ENCODE data around the gene ZNF471.

Gene ZNF471

DNA sequence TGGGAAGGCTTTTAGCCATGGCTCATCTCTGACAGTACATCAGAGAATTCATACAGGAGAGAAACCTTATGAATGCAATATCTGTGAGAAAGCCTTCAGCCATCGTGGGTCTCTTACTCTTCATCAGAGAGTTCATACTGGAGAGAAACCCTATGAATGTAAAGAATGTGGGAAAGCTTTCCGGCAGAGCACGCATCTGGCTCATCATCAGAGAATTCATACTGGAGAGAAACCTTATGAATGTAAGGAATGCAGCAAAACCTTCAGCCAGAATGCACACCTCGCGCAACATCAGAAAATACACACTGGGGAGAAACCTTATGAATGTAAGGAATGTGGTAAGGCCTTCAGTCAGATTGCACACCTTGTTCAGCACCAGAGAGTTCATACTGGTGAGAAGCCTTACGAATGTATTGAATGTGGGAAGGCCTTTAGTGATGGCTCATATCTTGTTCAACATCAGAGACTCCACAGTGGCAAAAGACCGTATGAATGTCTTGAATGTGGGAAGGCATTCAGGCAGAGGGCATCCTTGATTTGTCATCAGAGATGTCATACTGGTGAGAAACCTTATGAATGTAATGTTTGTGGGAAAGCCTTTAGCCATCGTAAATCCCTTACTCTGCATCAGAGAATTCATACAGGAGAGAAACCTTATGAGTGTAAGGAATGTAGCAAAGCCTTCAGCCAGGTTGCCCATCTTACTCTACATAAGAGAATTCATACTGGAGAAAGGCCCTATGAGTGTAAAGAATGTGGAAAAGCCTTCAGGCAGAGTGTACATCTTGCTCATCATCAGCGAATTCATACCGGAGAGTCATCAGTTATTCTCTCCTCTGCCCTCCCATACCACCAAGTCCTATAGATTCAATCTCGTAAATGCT, 70.3 kb downstream of the ZNF471 start:
- no peak for DNase-seq
